Measurements from ENCODE around the gene RHOF. TPM values are rescaled to one million over a fixed set of nuclear protein-coding genes. Genes with fewer than 3 reads are reported as not detected.

RHOF gene
- total and polyA plus RNA-seq, 2 of the 8 experiments (the other 6 are each of a cell fraction or from before 2014, with no cell fraction given): 23.8 to 31.9 TPM

DNA sequence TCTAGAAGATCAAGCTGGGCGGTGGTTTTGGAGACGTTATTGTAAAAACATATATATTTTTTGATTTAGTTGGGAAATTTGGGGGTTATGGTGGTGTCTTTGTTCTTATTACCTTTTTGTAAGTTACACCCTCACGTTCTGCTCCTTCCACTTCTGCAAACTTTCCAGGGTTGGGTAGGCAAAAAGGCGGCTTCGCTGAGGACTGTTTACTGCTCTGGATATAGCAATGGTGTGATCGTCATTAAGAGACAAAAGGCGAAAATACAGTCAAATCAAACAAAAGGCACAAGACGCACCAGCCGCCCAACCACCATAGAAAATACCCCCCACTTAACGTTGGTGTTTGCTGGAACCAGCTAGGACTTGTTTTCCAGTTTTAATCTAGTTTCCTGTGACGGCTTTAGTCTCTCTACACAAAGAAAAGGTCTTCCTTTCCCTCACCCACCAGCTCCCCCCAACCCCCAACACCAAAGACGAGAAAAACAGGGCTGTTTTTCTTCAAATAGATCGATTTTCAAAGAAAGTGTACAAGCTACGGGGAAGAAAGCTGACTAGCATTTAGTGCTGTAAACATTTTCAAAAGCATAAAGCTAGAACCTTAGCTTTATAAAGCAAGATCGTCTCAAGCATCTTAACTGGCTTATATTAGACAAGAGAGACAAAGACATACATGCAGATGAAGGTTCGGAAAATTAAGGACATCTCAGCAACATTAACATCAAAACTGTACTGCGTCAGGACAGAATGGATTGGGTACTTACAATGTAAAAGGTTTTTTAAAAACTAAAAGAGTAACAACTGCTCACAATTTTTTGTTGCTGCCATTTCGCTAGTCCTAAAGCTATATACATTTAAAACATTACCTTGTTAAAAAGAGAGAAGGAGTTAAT is 8.4 kb upstream of the RHOF start (continued):
- TF ChIP-seq, protein P1, sequence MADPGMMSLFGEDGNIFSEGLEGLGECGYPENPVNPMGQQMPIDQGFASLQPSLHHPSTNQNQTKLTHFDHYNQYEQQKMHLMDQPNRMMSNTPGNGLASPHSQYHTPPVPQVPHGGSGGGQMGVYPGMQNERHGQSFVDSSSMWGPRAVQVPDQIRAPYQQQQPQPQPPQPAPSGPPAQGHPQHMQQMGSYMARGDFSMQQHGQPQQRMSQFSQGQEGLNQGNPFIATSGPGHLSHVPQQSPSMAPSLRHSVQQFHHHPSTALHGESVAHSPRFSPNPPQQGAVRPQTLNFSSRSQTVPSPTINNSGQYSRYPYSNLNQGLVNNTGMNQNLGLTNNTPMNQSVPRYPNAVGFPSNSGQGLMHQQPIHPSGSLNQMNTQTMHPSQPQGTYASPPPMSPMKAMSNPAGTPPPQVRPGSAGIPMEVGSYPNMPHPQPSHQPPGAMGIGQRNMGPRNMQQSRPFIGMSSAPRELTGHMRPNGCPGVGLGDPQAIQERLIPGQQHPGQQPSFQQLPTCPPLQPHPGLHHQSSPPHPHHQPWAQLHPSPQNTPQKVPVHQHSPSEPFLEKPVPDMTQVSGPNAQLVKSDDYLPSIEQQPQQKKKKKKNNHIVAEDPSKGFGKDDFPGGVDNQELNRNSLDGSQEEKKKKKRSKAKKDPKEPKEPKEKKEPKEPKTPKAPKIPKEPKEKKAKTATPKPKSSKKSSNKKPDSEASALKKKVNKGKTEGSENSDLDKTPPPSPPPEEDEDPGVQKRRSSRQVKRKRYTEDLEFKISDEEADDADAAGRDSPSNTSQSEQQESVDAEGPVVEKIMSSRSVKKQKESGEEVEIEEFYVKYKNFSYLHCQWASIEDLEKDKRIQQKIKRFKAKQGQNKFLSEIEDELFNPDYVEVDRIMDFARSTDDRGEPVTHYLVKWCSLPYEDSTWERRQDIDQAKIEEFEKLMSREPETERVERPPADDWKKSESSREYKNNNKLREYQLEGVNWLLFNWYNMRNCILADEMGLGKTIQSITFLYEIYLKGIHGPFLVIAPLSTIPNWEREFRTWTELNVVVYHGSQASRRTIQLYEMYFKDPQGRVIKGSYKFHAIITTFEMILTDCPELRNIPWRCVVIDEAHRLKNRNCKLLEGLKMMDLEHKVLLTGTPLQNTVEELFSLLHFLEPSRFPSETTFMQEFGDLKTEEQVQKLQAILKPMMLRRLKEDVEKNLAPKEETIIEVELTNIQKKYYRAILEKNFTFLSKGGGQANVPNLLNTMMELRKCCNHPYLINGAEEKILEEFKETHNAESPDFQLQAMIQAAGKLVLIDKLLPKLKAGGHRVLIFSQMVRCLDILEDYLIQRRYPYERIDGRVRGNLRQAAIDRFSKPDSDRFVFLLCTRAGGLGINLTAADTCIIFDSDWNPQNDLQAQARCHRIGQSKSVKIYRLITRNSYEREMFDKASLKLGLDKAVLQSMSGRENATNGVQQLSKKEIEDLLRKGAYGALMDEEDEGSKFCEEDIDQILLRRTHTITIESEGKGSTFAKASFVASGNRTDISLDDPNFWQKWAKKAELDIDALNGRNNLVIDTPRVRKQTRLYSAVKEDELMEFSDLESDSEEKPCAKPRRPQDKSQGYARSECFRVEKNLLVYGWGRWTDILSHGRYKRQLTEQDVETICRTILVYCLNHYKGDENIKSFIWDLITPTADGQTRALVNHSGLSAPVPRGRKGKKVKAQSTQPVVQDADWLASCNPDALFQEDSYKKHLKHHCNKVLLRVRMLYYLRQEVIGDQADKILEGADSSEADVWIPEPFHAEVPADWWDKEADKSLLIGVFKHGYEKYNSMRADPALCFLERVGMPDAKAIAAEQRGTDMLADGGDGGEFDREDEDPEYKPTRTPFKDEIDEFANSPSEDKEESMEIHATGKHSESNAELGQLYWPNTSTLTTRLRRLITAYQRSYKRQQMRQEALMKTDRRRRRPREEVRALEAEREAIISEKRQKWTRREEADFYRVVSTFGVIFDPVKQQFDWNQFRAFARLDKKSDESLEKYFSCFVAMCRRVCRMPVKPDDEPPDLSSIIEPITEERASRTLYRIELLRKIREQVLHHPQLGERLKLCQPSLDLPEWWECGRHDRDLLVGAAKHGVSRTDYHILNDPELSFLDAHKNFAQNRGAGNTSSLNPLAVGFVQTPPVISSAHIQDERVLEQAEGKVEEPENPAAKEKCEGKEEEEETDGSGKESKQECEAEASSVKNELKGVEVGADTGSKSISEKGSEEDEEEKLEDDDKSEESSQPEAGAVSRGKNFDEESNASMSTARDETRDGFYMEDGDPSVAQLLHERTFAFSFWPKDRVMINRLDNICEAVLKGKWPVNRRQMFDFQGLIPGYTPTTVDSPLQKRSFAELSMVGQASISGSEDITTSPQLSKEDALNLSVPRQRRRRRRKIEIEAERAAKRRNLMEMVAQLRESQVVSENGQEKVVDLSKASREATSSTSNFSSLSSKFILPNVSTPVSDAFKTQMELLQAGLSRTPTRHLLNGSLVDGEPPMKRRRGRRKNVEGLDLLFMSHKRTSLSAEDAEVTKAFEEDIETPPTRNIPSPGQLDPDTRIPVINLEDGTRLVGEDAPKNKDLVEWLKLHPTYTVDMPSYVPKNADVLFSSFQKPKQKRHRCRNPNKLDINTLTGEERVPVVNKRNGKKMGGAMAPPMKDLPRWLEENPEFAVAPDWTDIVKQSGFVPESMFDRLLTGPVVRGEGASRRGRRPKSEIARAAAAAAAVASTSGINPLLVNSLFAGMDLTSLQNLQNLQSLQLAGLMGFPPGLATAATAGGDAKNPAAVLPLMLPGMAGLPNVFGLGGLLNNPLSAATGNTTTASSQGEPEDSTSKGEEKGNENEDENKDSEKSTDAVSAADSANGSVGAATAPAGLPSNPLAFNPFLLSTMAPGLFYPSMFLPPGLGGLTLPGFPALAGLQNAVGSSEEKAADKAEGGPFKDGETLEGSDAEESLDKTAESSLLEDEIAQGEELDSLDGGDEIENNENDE (IDR thresholded peaks at IDR 0.05; ENCODE audit: insufficient replicate concordance, low read length): no peak
- peak; percentile 56; the same call in 1 of the 2 replicates for TF ChIP-seq CHD1 (IDR thresholded peaks at IDR 0.05; ENCODE audit: low read depth, low read length)
- peak; percentile 13 for TF ChIP-seq ASH2L (IDR thresholded peaks at IDR 0.05; ENCODE audit: low read length)
- TF ChIP-seq PHF8 (conservative IDR thresholded peaks at IDR 0.05; ENCODE audit: low read depth, low read length): 0 out of 2 replicates have a peak, but pooled peaks have one; percentile 2
- peak; percentile 78 for TF ChIP-seq TAF1 (IDR thresholded peaks at IDR 0.05; ENCODE audit: low read depth, low read length)
- peak; percentile 71 for TF ChIP-seq TBP (IDR thresholded peaks at IDR 0.05; ENCODE audit: low read depth, low read length)
